GM21367 (cell line): ENCODE measurements around the gene USP17L15.
"Not testable (repeated sequence)": the region's sequence is repeated elsewhere in the genome, so short reads cannot be mapped to it uniquely, and the experiment has no call there.

ENCODE experiments used
- ATAC-seq: cut with Tn5 transposase; IDR thresholded peaks from one replicate; pipeline ENCODE4 v1.9.1; 2021; ENCODE audit not compliant: unreplicated experiment

USP17L15 gene, protein sequence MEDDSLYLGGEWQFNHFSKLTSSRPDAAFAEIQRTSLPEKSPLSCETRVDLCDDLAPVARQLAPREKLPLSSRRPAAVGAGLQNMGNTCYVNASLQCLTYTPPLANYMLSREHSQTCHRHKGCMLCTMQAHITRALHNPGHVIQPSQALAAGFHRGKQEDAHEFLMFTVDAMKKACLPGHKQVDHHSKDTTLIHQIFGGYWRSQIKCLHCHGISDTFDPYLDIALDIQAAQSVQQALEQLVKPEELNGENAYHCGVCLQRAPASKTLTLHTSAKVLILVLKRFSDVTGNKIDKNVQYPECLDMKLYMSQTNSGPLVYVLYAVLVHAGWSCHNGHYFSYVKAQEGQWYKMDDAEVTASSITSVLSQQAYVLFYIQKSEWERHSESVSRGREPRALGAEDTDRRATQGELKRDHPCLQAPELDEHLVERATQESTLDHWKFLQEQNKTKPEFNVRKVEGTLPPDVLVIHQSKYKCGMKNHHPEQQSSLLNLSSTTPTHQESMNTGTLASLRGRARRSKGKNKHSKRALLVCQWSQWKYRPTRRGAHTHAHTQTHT

GRCh38 chr4:9234085-9234484 is at the start of gene USP17L15:
Gene USP17L15 (plus strand): TSS chr4:9234385. CDS start chr4:9234385, 0 bp downstream.
- ATAC-seq: not testable (repeated sequence)

DNA sequence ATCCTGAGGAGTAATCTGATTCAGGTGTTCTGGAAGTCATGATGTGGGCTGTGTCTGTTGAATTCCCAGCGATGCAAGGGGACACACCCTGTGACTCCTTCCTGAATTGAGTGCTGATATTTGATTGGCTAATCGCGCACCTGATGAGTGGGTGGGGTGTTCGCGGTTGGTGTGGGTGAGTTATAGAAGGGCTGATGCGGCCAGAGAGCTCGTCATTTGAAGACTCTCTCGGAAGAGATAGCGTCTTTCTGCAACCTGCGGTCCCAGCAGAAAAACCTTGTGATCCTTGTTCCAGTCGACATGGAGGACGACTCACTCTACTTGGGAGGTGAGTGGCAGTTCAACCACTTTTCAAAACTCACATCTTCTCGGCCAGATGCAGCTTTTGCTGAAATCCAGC is 23.8 kb upstream of the USP17L15 start, which contains the start of gene USP17L10:
TSS of gene USP17L10 (plus strand) at position 301 of the 400 bp plus-strand sequence. CDS start at position 301, 0 bp downstream.
- not testable (repeated sequence) for ATAC-seq

DNA sequence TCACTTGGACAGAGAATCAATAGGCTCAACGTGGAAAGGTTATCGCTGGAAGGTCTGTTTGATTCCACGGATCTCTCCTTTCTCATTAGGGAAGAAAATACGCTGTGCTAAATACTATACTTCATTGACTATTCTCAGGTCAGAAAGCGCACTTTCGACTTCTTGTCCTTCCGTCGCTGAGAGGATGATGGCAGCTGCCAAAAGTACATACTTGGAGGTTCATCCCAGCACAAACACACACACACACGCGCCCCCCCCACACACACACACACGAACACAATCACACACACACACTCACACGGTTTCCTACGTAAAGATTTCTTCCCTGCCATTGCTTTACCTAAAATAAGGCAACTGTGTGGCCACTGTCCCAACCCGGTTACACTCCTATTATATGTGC is 19.5 kb upstream of the USP17L15 start:
- ATAC-seq: not testable (repeated sequence)

GRCh38 chr4:9215105-9215504 is 19.1 kb upstream of the USP17L15 start, which contains the start of gene USP17L11:
Gene USP17L11 (plus strand): TSS chr4:9215405. CDS start chr4:9215405, 0 bp downstream.
- not testable (repeated sequence) for ATAC-seq

- not testable (repeated sequence) for ATAC-seq
Measured at GRCh38 chr4:9219852-9220251, 14.3 kb upstream of the USP17L15 start, which contains the start of gene USP17L12. Gene USP17L12 (plus strand): TSS chr4:9220152. CDS start chr4:9220152, 0 bp downstream.

DNA sequence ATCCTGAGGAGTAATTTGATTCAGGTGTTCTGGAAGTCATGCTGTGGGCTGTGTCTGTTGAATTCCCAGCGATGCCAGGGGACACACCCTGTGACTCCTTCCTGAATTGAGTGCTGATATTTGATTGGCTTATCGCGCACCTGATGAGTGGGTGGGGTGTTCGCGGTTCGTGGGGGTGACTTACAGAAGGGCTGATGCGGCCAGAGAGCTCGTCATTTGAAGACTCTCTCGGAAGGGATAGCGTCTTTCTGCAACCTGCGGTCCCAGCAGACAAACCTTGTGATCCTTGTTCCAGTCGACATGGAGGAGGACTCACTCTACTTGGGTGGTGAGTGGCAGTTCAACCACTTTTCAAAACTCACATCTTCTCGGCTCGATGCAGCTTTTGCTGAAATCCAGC is 9.6 kb upstream of the USP17L15 start, which contains the start of gene USP17L13:
TSS of gene USP17L13 (plus strand) at position 301 of the 400 bp plus-strand sequence. CDS start at position 301, 0 bp downstream.
- not testable (repeated sequence) for ATAC-seq

DNA sequence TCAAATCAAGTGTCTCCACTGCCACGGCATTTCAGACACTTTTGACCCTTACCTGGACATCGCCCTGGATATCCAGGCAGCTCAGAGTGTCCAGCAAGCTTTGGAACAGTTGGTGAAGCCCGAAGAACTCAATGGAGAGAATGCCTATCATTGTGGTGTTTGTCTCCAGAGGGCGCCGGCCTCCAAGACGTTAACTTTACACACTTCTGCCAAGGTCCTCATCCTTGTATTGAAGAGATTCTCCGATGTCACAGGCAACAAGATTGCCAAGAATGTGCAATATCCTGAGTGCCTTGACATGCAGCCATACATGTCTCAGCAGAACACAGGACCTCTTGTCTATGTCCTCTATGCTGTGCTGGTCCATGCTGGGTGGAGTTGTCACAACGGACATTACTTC is 3.9 kb upstream of the USP17L15 start:
- not testable (repeated sequence) for ATAC-seq

- not testable (repeated sequence) for ATAC-seq
Measured at GRCh38 chr4:9238461-9238860, 4.3 kb downstream of the USP17L15 start.

- ATAC-seq: not testable (repeated sequence)
Measured at GRCh38 chr4:9243579-9243978, 9.4 kb downstream of the USP17L15 start, which contains the start of gene USP17L17. Gene USP17L17 (plus strand): TSS chr4:9243879. CDS start chr4:9243879, 0 bp downstream.

DNA sequence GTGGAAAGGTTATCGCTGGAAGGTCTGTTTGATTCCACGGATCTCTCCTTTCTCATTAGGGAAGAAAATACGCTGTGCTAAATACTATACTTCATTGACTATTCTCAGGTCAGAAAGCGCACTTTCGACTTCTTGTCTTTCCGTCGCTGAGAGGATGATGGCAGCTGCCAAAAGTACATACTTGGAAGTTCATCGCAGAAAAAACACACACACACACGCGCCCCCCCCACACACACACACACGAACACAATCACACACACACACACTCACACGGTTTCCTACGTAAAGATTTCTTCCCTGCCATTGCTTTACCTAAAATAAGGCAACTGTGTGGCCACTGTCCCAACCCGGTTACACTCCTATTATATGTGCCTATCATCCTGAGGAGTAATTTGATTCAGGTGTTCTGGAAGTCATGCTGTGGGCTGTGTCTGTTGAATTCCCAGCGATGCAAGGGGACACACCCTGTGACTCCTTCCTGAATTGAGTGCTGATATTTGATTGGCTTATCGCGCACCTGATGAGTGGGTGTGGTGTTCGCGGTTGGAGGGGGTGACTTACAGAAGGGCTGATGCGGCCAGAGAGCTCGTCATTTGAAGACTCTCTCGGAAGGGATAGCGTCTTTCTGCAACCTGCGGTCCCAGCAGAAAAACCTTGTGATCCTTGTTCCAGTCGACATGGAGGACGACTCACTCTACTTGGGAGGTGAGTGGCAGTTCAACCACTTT is 13.9 kb downstream of the USP17L15 start, which contains the start of gene USP17L18:
TSS of gene USP17L18 (plus strand) at position 678 of the 728 bp plus-strand sequence. CDS start at position 678, 0 bp downstream.
- not testable (repeated sequence) for ATAC-seq

GRCh38 chr4:9253078-9253477 is 18.9 kb downstream of the USP17L15 start, which contains the start of gene USP17L19:
Gene USP17L19 (plus strand): TSS chr4:9253378. CDS start chr4:9253378, 0 bp downstream.
- ATAC-seq: not testable (repeated sequence)

DNA sequence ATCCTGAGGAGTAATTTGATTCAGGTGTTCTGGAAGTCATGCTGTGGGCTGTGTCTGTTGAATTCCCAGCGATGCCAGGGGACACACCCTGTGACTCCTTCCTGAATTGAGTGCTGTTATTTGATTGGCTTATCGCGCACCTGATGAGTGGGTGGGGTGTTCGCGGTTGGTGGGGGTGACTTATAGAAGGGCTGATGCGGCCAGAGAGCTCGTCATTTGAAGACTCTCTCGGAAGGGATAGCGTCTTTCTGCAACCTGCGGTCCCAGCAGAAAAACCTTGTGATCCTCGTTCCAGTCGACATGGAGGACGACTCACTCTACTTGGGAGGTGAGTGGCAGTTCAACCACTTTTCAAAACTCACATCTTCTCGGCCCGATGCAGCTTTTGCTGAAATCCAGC is 23.6 kb downstream of the USP17L15 start, which contains the start of gene USP17L20:
TSS of gene USP17L20 (plus strand) at position 301 of the 400 bp plus-strand sequence. CDS start at position 301, 0 bp downstream.
- ATAC-seq: not testable (repeated sequence)

DNA sequence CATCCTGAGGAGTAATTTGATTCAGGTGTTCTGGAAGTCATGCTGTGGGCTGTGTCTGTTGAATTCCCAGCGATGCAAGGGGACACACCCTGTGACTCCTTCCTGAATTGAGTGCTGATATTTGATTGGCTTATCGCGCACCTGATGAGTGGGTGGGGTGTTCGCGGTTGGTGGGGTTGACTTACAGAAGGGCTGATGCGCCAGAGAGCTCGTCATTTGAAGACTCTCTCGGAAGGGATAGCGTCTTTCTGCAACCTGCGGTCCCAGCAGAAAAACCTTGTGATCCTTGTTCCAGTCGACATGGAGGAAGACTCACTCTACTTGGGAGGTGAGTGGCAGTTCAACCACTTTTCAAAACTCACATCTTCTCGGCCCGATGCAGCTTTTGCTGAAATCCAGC is 28.4 kb downstream of the USP17L15 start, which contains the start of gene USP17L21:
TSS of gene USP17L21 (plus strand) at position 301 of the 400 bp plus-strand sequence. CDS start at position 301, 0 bp downstream.
- ATAC-seq: not testable (repeated sequence)

DNA sequence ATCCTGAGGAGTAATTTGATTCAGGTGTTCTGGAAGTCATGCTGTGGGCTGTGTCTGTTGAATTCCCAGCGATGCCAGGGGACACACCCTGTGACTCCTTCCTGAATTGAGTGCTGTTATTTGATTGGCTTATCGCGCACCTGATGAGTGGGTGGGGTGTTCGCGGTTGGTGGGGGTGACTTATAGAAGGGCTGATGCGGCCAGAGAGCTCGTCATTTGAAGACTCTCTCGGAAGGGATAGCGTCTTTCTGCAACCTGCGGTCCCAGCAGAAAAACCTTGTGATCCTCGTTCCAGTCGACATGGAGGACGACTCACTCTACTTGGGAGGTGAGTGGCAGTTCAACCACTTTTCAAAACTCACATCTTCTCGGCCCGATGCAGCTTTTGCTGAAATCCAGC is 33.1 kb downstream of the USP17L15 start, which contains the start of gene USP17L22:
TSS of gene USP17L22 (plus strand) at position 301 of the 400 bp plus-strand sequence. CDS start at position 301, 0 bp downstream.
- not testable (repeated sequence) for ATAC-seq

DNA sequence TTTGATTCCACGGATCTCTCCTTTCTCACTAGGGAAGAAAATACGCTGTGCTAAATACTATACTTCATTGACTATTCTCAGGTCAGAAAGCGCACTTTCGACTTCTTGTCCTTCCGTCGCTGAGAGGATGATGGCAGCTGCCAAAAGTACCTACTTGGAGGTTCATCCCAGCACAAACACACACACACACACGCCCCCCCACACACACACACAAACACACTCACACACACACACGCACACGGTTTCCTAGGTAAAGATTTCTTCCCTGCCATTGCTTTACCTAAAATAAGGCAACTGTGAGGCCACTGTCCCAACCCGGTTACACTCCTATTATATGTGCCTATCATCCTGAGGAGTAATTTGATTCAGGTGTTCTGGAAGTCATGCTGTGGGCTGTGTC is 37.5 kb downstream of the USP17L15 start:
- ATAC-seq: not testable (repeated sequence)
